HCT116 (cell line): ENCODE results near the gene MICALL2. TPM values are rescaled to one million over a fixed set of nuclear protein-coding genes. Genes with fewer than 3 reads are reported as not detected.

Experiments used
- ATAC-seq: fragments of 200-7000 bp; cut with Tn5 transposase; 2 replicates; pipeline ENCODE4 v1.9.1; 2020; ENCODE audit warnings: mild to moderate bottlenecking, moderate library complexity
- BruUV-seq: library from RNA; stranded (reverse); fragments of 400-500 nt; replicated peaks from 2 replicates; lab custom pipeline; 2021; lab: Mats Ljungman, UMichigan
- CTCF ChIA-PET: fragments of 300-600 bp; sonication (Branson Sonifier 250); formaldehyde crosslinking; loops from one replicate; lab custom pipeline; 2021; ENCODE audit warnings: antibody characterized with exemption; lab: Charles Lee
- POLR2A ChIA-PET: fragments of 300-600, 350-600 bp; sonication (Branson Sonifier 250); formaldehyde crosslinking; loops from one replicate; lab custom pipeline; 2021; ENCODE audit warnings: antibody characterized with exemption; lab: Charles Lee
- RAD21 ChIA-PET, 2 experiments: fragments of 300-600 bp; sonication (Branson Sonifier 250); formaldehyde crosslinking; loops; one replicate each; lab custom pipeline; 2023; ENCODE audit warnings: low total read pairs in 2 of 2; ENCODE audit not compliant: uncharacterized antibody in 2 of 2, unreplicated experiment in 2 of 2, low non-redundant PET in 1 of 2; lab: Charles Lee
- DNase-seq: peaks from one replicate; pipeline ENCODE4 v3.0.0-alpha.2; 2010; ENCODE audit warnings: low read depth, low spot score
- H2AFZ ChIP-seq: fragments of 200-600 bp; shearing (Covaris generic), sonication (generic); 2 replicates; pipeline ENCODE4 v1.6.1; 2017; ENCODE audit warnings: low read depth, mixed run types, mixed read lengths, antibody characterized with exemption, low read length; ENCODE audit not compliant: poor library complexity, severe bottlenecking
- H3K27ac ChIP-seq: 2 replicates; pipeline ENCODE4 v1.5.1; 2012; ENCODE audit warnings: low read depth, low read length
- H3K27me3 ChIP-seq: fragments of 200-600 bp; sonication (generic); 2 replicates; pipeline ENCODE4 v1.6.1; 2016; ENCODE audit warnings: mixed run types, low read length, mixed read lengths; ENCODE audit not compliant: insufficient read depth
- H3K36me3 ChIP-seq, 2 experiments: fragments of 200-500 bp in 1 of 2; fragments of 200-600 bp in 1 of 2; sonication (Bioruptor generic) in 1 of 2; sonication (generic) in 1 of 2; 2 replicates each; pipeline versions ENCODE4 v1.5.1 to v1.6.1; 2014 to 2016; ENCODE audit warnings: low read length in 2 of 2, inconsistent platforms in 1 of 2, mixed read lengths in 1 of 2, mixed run types in 1 of 2; ENCODE audit not compliant: insufficient read depth in 2 of 2, control insufficient read depth in 1 of 2
- H3K4me1 ChIP-seq, 2 experiments: fragments of 200-600 bp in 1 of 2; sonication (generic) in 1 of 2; 2 replicates each; pipeline versions ENCODE4 v1.5.1 to v1.6.1; 2012 to 2017; ENCODE audit warnings: low read length in 2 of 2, inconsistent platforms in 1 of 2, mild to moderate bottlenecking in 1 of 2, mixed read lengths in 1 of 2, mixed run types in 1 of 2, moderate library complexity in 1 of 2; ENCODE audit not compliant: insufficient read depth in 2 of 2, control insufficient read depth in 1 of 2
- H3K4me2 ChIP-seq: fragments of 200-600 bp; sonication (generic); 2 replicates; pipeline ENCODE4 v1.6.1; 2017; ENCODE audit warnings: mixed run types, low read length, mixed read lengths
- H3K4me3 ChIP-seq, 2 experiments: fragments of 200-600 bp in 1 of 2; sonication (generic) in 1 of 2; replicated peaks in 1 of 2; 2 replicates each; pipeline ENCODE4 v1.5.1; 2011 to 2016; ENCODE audit warnings: low read length in 2 of 2, control low read depth in 1 of 2, low read depth in 1 of 2, mild to moderate bottlenecking in 1 of 2, mixed read lengths in 1 of 2, mixed run types in 1 of 2
- H3K79me2 ChIP-seq: fragments of 200-600 bp; sonication (generic); 2 replicates; pipeline ENCODE4 v1.6.1; 2017; ENCODE audit warnings: mild to moderate bottlenecking, mixed run types, low read length, moderate library complexity, mixed read lengths; ENCODE audit not compliant: insufficient read depth
- H3K9ac ChIP-seq: fragments of 200-600 bp; sonication (generic); 2 replicates; pipeline ENCODE4 v1.6.1; 2016; ENCODE audit warnings: low read length, mixed read lengths
- H3K9me2 ChIP-seq: fragments of 200-600 bp; sonication (generic), shearing (Covaris generic); 2 replicates; pipeline ENCODE4 v1.6.1; 2017; ENCODE audit warnings: mixed run types, mild to moderate bottlenecking, moderate library complexity; ENCODE audit not compliant: insufficient read depth
- H3K9me3 ChIP-seq, 2 experiments: fragments of 200-500 bp in 1 of 2; fragments of 200-600 bp in 1 of 2; sonication (Bioruptor generic) in 1 of 2; sonication (generic) in 1 of 2; 2 replicates each; pipeline ENCODE4 v1.6.1; 2014 to 2017; ENCODE audit warnings: low read length in 2 of 2, mixed read lengths in 2 of 2, inconsistent platforms in 1 of 2, low read depth in 1 of 2, mild to moderate bottlenecking in 1 of 2, mixed run types in 1 of 2, moderate library complexity in 1 of 2; ENCODE audit not compliant: control insufficient read depth in 1 of 2, insufficient read depth in 1 of 2
- H4K20me1 ChIP-seq: fragments of 200-600 bp; sonication (generic), shearing (Covaris generic); 2 replicates; pipeline ENCODE4 v1.6.1; 2017; ENCODE audit warnings: mixed run types, mild to moderate bottlenecking, moderate library complexity; ENCODE audit not compliant: insufficient read depth
- CBX3 ChIP-seq: IDR thresholded peaks from 2 replicates; pipeline ENCODE4 v1.6.1; 2012; ENCODE audit warnings: low read depth
- ELF1 ChIP-seq: IDR thresholded peaks from 2 replicates; pipeline ENCODE4 v1.6.1; 2012; ENCODE audit warnings: low read depth, borderline replicate concordance
- FOSL1 ChIP-seq: IDR thresholded peaks from 2 replicates; pipeline ENCODE4 v1.6.1; 2012; ENCODE audit warnings: low read depth
- JUND ChIP-seq: IDR thresholded peaks from 2 replicates; pipeline ENCODE4 v1.6.1; 2012
- POLR2A ChIP-seq: IDR thresholded peaks from 2 replicates; pipeline ENCODE4 v1.7.0; 2011; ENCODE audit warnings: borderline replicate concordance; ENCODE audit not compliant: insufficient read depth, insufficient read length; ENCODE audit errors: extremely low read depth
- RAD21 ChIP-seq: IDR thresholded peaks from 2 replicates; pipeline ENCODE4 v1.6.1; 2012; ENCODE audit warnings: low read depth, mild to moderate bottlenecking
- SRF ChIP-seq: IDR thresholded peaks from 2 replicates; pipeline ENCODE4 v1.6.1; 2012; ENCODE audit warnings: low read depth
- TCF7L2 ChIP-seq: IDR thresholded peaks from 2 replicates; pipeline ENCODE4 v1.7.0; 2011; ENCODE audit warnings: borderline replicate concordance, inconsistent platforms; ENCODE audit not compliant: insufficient read depth, insufficient read length; ENCODE audit errors: extremely low read depth
- YY1 ChIP-seq: IDR thresholded peaks from 2 replicates; pipeline ENCODE4 v1.6.1; 2011; ENCODE audit warnings: low read length, low read depth, moderate library complexity, mild to moderate bottlenecking; ENCODE audit not compliant: insufficient replicate concordance; ENCODE audit errors: extremely low read depth
- ZFX ChIP-seq: fragments of 450-650 bp; IDR thresholded peaks from 2 replicates; pipeline ENCODE4 v1.6.1; 2017
- ZNF274 ChIP-seq: fragments of 200-500 bp; sonication (Bioruptor generic); IDR thresholded peaks from 2 replicates; pipeline ENCODE4 v1.6.1; 2014; ENCODE audit warnings: mild to moderate bottlenecking, low read depth, low read length, inconsistent platforms
- intact Hi-C: fragments of 100-400 bp; cut with micrococcal nuclease; formaldehyde crosslinking; loops from 2 replicates; pipeline ENCODE4 v1.10.0; 2022
- total RNA-seq: library from RNA; stranded (reverse); gene quantifications from one replicate; pipeline ENCODE4 v1.2.1, GENCODE V29; 2021; ENCODE audit not compliant: unreplicated experiment
- TF ChIP-seq, protein P1 (sequence below): IDR thresholded peaks from 2 replicates; pipeline ENCODE4 v1.6.1; 2012
- TF ChIP-seq, protein P2 (sequence below), 3 experiments: fragments of 200-600 bp in 1 of 3; sonication (generic) in 1 of 3; IDR thresholded peaks in 2 of 3; conservative IDR thresholded peaks in 1 of 3; 2 replicates each; pipeline ENCODE4 v1.5.1; 2012 to 2017; ENCODE audit warnings: low read depth in 2 of 3, low read length in 2 of 3, antibody characterized with exemption in 1 of 3, borderline replicate concordance in 1 of 3, control low read depth in 1 of 3, mild to moderate bottlenecking in 1 of 3, mixed read lengths in 1 of 3, mixed run types in 1 of 3, moderate library complexity in 1 of 3; ENCODE audit not compliant: insufficient read depth in 1 of 3

Gene MICALL2
- total RNA-seq, 1 experiment from 2014 or later: 60.7 TPM

DNA sequence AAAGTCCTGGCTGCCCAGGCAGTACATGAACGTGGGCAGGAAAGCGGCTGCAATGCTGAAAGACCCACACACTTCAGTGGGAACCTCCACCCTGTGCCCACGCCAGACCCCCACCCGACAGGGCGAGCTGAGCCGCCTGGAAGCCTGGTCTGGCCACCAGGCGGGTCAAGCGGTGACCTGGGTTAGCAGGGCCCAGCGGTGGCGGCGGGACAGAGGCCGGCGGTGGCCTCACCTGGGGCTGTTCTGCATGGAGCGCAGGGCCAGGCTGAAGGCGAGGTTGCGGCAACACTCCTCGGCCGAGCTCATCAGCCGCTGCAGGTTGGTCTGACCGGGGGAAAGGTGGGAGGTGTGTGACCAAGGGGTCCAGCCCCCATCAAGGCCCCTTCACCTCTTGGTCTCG is 11.6 kb upstream of the MICALL2 start:
- no peak overlapping the region for H3K27ac ChIP-seq
- intact Hi-C loops: no loop called here
- H3K9ac ChIP-seq: no peak overlapping the region
- no peaks in the 10 kb centered on the region for H3K79me2 ChIP-seq
- no peak for DNase-seq
- no peak overlapping the region for H3K4me3 ChIP-seq
- H3K9me2 ChIP-seq: no peaks in the 10 kb centered on the region
- CTCF ChIA-PET: no interaction called here
- no peaks in the 10 kb centered on the region for H4K20me1 ChIP-seq
- H3K4me1 ChIP-seq: peaks cover 16 to 27% of the 10 kb centered on the region in 2 experiments
- no peak overlapping the region for H2AFZ ChIP-seq
- BruUV-seq: no TSS peak
- TF ChIP-seq, protein P1, sequence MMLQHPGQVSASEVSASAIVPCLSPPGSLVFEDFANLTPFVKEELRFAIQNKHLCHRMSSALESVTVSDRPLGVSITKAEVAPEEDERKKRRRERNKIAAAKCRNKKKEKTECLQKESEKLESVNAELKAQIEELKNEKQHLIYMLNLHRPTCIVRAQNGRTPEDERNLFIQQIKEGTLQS: no peak
- TF ChIP-seq RAD21 (no peak), POLR2A (no peak), ZNF274 (no peak), TCF7L2 (no peak), CBX3 (no peak), FOSL1 (no peak), ZFX (no peak), ELF1 (no peak), SRF (no peak), YY1 (no peak), JUND (no peak)
- TF ChIP-seq, protein P2, sequence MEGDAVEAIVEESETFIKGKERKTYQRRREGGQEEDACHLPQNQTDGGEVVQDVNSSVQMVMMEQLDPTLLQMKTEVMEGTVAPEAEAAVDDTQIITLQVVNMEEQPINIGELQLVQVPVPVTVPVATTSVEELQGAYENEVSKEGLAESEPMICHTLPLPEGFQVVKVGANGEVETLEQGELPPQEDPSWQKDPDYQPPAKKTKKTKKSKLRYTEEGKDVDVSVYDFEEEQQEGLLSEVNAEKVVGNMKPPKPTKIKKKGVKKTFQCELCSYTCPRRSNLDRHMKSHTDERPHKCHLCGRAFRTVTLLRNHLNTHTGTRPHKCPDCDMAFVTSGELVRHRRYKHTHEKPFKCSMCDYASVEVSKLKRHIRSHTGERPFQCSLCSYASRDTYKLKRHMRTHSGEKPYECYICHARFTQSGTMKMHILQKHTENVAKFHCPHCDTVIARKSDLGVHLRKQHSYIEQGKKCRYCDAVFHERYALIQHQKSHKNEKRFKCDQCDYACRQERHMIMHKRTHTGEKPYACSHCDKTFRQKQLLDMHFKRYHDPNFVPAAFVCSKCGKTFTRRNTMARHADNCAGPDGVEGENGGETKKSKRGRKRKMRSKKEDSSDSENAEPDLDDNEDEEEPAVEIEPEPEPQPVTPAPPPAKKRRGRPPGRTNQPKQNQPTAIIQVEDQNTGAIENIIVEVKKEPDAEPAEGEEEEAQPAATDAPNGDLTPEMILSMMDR (IDR thresholded peaks at IDR 0.05 in 2 of 3, conservative IDR thresholded peaks at IDR 0.05 in 1 of 3; ENCODE audit: borderline replicate concordance in 1 of 3, insufficient read depth in 1 of 3, low read depth in 2 of 3, low read length in 2 of 3): no peak
- TF ChIP-seq, all 23 proteins: peak for 0
- ChIA-PET POLR2A (no interaction called here), RAD21 (no interaction called here)
- Histone ChIP-seq H3K9me3 (no peaks in the 10 kb centered on the region), H3K27me3 (no peaks in the 10 kb centered on the region), H3K4me2 (no peak overlapping the region), H3K36me3 (peaks cover 2 to 12% of the 10 kb centered on the region in 2 experiments)
- no peak for ATAC-seq
